Measurements from ENCODE around the gene BTRC.

DNA sequence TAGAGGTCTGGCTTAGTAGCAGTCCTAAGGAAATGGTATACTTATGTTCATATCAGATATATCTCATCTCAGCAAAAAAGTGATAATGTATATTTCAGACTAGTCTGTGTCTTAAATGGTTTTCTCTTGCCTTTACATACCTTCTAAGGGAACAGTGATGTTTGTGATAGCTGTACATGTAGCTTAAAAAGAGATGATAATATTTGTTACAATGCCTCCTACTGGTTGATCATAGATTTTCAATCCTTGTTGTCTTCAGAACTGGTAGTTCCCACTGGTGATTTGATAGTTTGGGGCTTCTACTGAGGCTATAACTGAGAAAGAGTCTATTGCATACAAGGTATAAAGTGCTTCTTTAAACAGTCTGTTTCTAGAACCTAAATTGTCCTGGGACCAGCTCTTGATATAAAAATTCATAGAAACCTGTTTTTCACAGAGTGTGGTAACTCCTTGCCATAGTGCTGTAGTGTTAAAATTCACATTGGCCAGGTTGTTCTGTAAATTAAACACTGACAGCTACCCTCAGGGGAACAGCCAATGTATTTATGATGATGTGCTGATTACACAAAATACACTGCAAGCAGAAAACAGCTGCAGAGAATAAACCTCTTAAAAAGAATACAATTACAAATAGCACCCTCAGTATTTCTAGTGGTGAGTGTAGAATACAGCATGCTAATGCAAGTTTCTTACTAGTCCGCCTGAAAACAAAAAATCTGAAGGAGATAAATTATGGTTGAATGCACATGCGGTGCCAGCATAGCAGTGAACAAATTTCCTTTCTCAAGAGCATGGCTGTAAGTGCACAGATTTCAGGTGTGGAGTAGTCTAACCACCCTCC is 90.3 kb downstream of the BTRC start:
- TF ChIP-seq, protein P1, sequence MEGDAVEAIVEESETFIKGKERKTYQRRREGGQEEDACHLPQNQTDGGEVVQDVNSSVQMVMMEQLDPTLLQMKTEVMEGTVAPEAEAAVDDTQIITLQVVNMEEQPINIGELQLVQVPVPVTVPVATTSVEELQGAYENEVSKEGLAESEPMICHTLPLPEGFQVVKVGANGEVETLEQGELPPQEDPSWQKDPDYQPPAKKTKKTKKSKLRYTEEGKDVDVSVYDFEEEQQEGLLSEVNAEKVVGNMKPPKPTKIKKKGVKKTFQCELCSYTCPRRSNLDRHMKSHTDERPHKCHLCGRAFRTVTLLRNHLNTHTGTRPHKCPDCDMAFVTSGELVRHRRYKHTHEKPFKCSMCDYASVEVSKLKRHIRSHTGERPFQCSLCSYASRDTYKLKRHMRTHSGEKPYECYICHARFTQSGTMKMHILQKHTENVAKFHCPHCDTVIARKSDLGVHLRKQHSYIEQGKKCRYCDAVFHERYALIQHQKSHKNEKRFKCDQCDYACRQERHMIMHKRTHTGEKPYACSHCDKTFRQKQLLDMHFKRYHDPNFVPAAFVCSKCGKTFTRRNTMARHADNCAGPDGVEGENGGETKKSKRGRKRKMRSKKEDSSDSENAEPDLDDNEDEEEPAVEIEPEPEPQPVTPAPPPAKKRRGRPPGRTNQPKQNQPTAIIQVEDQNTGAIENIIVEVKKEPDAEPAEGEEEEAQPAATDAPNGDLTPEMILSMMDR (IDR thresholded peaks at IDR 0.05), result no peak
- no peak for TF ChIP-seq POLR2A (IDR thresholded peaks at IDR 0.05)

All from body of pancreas (tissue), 4 donors.